AG04450 (cell line): ENCODE measurements around the gene KCNK2. TPM values are rescaled to one million over a fixed set of nuclear protein-coding genes. Genes with fewer than 3 reads are reported as not detected.

Experiments used
- CTCF ChIA-PET: fragments of 300-600, 350-600 bp; formaldehyde crosslinking; extraction: SDS; loops from one replicate; lab custom pipeline; 2022; ENCODE audit warnings: antibody characterized with exemption, inconsistent platforms; lab: Charles Lee
- POLR2A ChIA-PET: fragments of 350-600 bp; formaldehyde crosslinking; extraction: SDS; loops from one replicate; lab custom pipeline; 2021; ENCODE audit warnings: antibody characterized with exemption, inconsistent platforms; lab: Yijun Ruan, JAX
- DNase-seq: peaks from one replicate; pipeline ENCODE4 v3.0.0-alpha.2; 2011; ENCODE audit warnings: low read depth, low spot score
- H3K27ac ChIP-seq: one replicate; pipeline ENCODE4 v1.5.1; 2012; ENCODE audit warnings: low read depth, low read length, control low read depth
- H3K27me3 ChIP-seq: one replicate; pipeline ENCODE4 v1.6.0; 2012; ENCODE audit warnings: low read length; ENCODE audit not compliant: control insufficient read depth, insufficient read depth
- H3K4me3 ChIP-seq: 2 replicates; pipeline ENCODE4 v1.5.1; 2011; ENCODE audit warnings: mild to moderate bottlenecking, low read depth, low read length, control low read depth
- H3K9me3 ChIP-seq: 2 replicates; pipeline ENCODE4 v1.5.1; 2012; ENCODE audit warnings: low read length; ENCODE audit not compliant: control insufficient read depth, insufficient read depth
- polyA plus RNA-seq: library from polyadenylated mRNA; depleted of rRNA; stranded (reverse); fragments of >200 nt; gene quantifications from 2 replicates; pipeline ENCODE4 v1.2.3, GENCODE V29; 2011
- TF ChIP-seq, protein P1 (sequence below): IDR thresholded peaks from 2 replicates; pipeline ENCODE4 v1.5.1; 2011; ENCODE audit warnings: low read depth, low read length, control low read depth, inconsistent platforms

The KCNK2 gene
- polyA plus RNA-seq, 1 experiment: 22.8 TPM

DNA sequence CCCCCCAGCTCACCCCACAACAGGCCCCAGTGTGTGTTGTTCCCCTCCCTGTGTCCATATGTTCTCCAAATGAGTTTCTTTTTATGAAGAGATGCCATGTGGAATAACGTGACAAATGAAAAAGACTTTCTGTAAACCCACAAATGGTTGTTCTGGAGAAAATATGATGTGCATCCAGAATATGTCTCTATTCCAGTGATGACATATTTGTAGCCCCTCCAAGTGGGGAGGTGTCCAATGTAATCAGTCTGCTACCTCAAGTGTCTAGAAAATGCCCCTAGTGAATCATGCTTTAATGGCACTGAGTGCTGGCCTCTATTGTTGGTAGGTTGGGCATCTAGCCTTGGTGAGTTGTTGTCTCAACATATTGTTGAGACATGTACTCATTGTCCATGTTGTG lies 179.6 kb downstream of the KCNK2 start:
- H3K27me3 ChIP-seq: no peaks in the 10 kb centered on the region
- H3K27ac ChIP-seq: no peak overlapping the region
- H3K9me3 ChIP-seq: no peaks in the 10 kb centered on the region; the same call in 1 of the 2 replicates
- no peak overlapping the region for H3K4me3 ChIP-seq
- POLR2A ChIA-PET: no interaction called here
- TF ChIP-seq, protein P1, sequence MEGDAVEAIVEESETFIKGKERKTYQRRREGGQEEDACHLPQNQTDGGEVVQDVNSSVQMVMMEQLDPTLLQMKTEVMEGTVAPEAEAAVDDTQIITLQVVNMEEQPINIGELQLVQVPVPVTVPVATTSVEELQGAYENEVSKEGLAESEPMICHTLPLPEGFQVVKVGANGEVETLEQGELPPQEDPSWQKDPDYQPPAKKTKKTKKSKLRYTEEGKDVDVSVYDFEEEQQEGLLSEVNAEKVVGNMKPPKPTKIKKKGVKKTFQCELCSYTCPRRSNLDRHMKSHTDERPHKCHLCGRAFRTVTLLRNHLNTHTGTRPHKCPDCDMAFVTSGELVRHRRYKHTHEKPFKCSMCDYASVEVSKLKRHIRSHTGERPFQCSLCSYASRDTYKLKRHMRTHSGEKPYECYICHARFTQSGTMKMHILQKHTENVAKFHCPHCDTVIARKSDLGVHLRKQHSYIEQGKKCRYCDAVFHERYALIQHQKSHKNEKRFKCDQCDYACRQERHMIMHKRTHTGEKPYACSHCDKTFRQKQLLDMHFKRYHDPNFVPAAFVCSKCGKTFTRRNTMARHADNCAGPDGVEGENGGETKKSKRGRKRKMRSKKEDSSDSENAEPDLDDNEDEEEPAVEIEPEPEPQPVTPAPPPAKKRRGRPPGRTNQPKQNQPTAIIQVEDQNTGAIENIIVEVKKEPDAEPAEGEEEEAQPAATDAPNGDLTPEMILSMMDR: no peak
- CTCF ChIA-PET: no interaction called here
- no peak for DNase-seq

DNA sequence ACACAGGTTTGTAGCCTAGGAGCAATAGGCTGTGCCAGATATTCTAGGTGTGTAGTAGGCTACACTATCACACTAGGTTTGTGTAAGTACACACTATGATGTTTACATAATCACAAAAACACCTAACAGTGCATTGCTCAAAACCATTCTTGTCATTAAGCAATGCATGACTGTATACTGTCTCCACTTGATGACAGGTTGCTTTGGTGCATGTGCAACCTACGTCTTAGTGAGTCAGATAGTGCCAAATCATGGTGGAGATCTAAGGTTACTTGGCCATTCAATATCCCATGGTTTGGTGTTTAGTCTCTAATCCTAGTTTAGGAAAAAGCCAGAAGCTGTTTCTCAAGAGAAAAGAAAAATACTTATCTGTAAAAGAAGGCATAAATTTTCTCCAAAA lies 181.1 kb downstream of the KCNK2 start:
- Histone ChIP-seq H3K4me3 (no peak overlapping the region), H3K9me3 (no peaks in the 10 kb centered on the region; the same call in 1 of the 2 replicates), H3K27ac (no peak overlapping the region), H3K27me3 (no peaks in the 10 kb centered on the region)
- TF ChIP-seq, protein P1: no peak
- DNase-seq: no peak
- POLR2A ChIA-PET: no interaction called here
- CTCF ChIA-PET: no interaction called here

DNA sequence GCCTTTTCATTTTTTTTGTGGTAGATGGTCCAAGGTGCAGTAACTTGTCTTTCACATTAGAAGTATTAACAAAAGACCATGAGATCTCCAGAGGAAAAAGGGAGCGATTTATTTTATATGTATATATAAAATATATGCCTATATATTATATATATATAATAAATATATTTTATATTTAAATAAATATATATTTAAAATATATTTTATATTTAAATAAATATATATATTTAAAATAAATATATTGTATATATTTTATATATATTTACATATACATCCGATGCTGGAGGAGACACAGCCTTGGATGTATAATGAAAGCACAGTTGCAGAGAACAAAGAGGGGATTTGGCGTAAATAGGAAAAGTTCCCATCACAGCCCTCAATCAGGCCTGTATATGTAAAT lies 182.1 kb downstream of the KCNK2 start:
- no peak for DNase-seq
- POLR2A ChIA-PET: no interaction called here
- H3K4me3 ChIP-seq: no peak overlapping the region
- TF ChIP-seq, protein P1: no peak
- CTCF ChIA-PET: no interaction called here
- H3K9me3 ChIP-seq: no peaks in the 10 kb centered on the region; the same call in 1 of the 2 replicates
- no peak overlapping the region for H3K27ac ChIP-seq
- H3K27me3 ChIP-seq: no peaks in the 10 kb centered on the region

DNA sequence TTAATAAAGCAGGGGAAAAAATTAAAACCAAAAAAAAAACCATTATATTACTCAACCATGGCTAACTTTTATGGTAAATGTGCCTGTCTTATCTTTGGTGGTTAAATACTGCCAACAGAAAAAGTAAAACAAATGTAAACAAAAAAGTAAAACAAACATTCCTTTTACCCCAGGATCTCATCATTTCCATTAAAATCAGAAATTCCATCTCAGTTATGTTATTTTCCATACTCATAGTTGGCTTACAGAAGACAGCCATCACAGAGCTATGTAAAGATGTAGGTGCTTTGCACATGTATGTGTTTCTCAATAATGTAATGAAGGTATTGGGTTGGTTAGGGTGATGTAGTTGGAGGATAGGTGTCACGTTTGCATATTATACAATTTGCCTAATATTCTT lies 185.0 kb downstream of the KCNK2 start:
- no peak overlapping the region for H3K27ac ChIP-seq
- TF ChIP-seq, protein P1: no peak
- H3K9me3 ChIP-seq: no peaks in the 10 kb centered on the region
- H3K27me3 ChIP-seq: no peaks in the 10 kb centered on the region
- CTCF ChIA-PET: no interaction called here
- POLR2A ChIA-PET: no interaction called here
- no peak overlapping the region for H3K4me3 ChIP-seq
- no peak for DNase-seq

DNA sequence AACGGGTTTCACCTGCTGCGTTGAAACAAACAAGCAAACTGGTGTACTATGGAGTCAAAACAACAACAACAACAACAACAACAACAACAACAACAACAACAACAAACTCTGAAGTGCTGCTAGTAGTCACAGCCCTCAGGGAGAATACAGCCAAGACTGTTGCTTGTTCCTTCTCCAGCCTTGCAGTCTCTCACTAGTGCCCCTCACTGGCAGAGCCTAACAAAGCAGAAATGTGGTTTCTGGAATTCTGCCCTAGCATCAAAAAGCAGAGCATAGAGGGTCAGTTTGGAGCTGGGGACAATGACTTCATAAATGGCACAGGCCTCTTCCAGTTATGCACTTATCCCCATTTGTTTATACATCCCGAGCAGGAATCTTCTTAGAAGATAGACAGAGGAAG lies 187.4 kb downstream of the KCNK2 start:
- CTCF ChIA-PET: interaction anchor here (1.1 kb wide), 1 partner anchor 632 kb away, joined by 3 read pairs; no protein-coding TSS in a partner anchor

More for the DNA sequence above, 187.4 kb downstream of the KCNK2 start:
- H3K4me3 ChIP-seq: no peak overlapping the region
- no peaks in the 10 kb centered on the region for H3K9me3 ChIP-seq
- TF ChIP-seq, protein P1: no peak; the same call in 1 of the 2 replicates
- H3K27ac ChIP-seq: no peak overlapping the region
- POLR2A ChIA-PET: no interaction called here
- no peaks in the 10 kb centered on the region for H3K27me3 ChIP-seq
- DNase-seq: no peak
